ENCODE results near the gene TBC1D22B. TPM values are rescaled to one million over a fixed set of nuclear protein-coding genes. Genes with fewer than 3 reads are reported as not detected.

Gene TBC1D22B
- polyA plus RNA-seq, 4 donors, result 6.4 to 11.2 (median 8.6) TPM

GRCh38 chr6:37376078-37376743 lies 118.6 kb downstream of the TBC1D22B start:
- WGBS, 3 donors, result 79 to 82% (median 81%) methylated on average over 4 of the region's 4 CpGs
- no peaks in the 10 kb centered on the region for H3K27me3 ChIP-seq (ENCODE audit: control insufficient read depth in 3 of 3, insufficient read depth in 3 of 3, low read length in 3 of 3)
- FAIRE-seq (no peak), DNase-seq (no peak)
- no peaks in the 10 kb centered on the region for H3K9me3 ChIP-seq (ENCODE audit: control insufficient read depth in 2 of 2, insufficient read depth in 1 of 2, low read depth in 1 of 2, low read length in 1 of 2)
- peaks cover 3 to 36% (median 8%) of the 10 kb centered on the region in 3 donors for H3K36me3 ChIP-seq (ENCODE audit: control insufficient read depth in 3 of 3, insufficient read depth in 2 of 3, low read depth in 1 of 3, low read length in 3 of 3)
- H3K4me3 ChIP-seq (ENCODE audit: low read depth in 1 of 3, low read length in 3 of 3), result no peak overlapping the region
- H3K4me1 ChIP-seq (ENCODE audit: control insufficient read depth in 3 of 3, insufficient read depth in 2 of 3, low read depth in 1 of 3, low read length in 2 of 3), result no peaks in the 10 kb centered on the region
- H3K27ac ChIP-seq (ENCODE audit: low read depth in 1 of 3, low read length in 2 of 3), result no peak overlapping the region

- peaks cover 0 to 38% (median 7%) of the 10 kb centered on the region in 3 donors for H3K36me3 ChIP-seq (ENCODE audit: control insufficient read depth in 3 of 3, insufficient read depth in 2 of 3, low read depth in 1 of 3, low read length in 3 of 3)
- no peaks in the 10 kb centered on the region for H3K4me1 ChIP-seq (ENCODE audit: control insufficient read depth in 3 of 3, insufficient read depth in 2 of 3, low read depth in 1 of 3, low read length in 2 of 3)
- no peaks in the 10 kb centered on the region for H3K27me3 ChIP-seq (ENCODE audit: control insufficient read depth in 3 of 3, insufficient read depth in 3 of 3, low read length in 3 of 3)
- FAIRE-seq (no peak), DNase-seq (peak; percentile 60 to 68)
- no peak overlapping the region for H3K27ac ChIP-seq (ENCODE audit: low read depth in 1 of 3, low read length in 2 of 3)
- no peaks in the 10 kb centered on the region for H3K9me3 ChIP-seq (ENCODE audit: control insufficient read depth in 2 of 2, insufficient read depth in 1 of 2, low read depth in 1 of 2, low read length in 1 of 2)
- WGBS, 3 donors, result 28 to 37% (median 31%) methylated on average over 2 of the region's 2 CpGs
- no peak overlapping the region for H3K4me3 ChIP-seq (ENCODE audit: low read depth in 1 of 3, low read length in 3 of 3)
Observed at GRCh38 chr6:37381579-37381978, 124.0 kb downstream of the TBC1D22B start.

Other genes with a start within 250 kb of the TBC1D22B start
- 100 to 1,000 TPM in 1 of 4 donors, 10 to 100 TPM in 3; 26.0 to 118 (median 57.8) TPM for gene PIM1, start 87.6 kb upstream of the TBC1D22B start, polyA plus RNA-seq
- 1 to 10 TPM in 1 of 4 donors, under 1 TPM in 3; 0.38 to 1.6 (median 0.84) TPM for gene TMEM217, start 372 bp downstream of the TBC1D22B start, polyA plus RNA-seq
- gene RNF8, start 96.2 kb downstream of the TBC1D22B start, polyA plus RNA-seq, result 10 to 100 TPM; 12.7 to 14.4 (median 13.4) TPM
- gene CMTR1, start 175.4 kb downstream of the TBC1D22B start, polyA plus RNA-seq, result 10 to 100 TPM; 10.8 to 28.7 (median 14.9) TPM
- gene CCDC167, start 242.1 kb downstream of the TBC1D22B start, polyA plus RNA-seq, result 10 to 100 TPM; 14.2 to 54.3 (median 25.4) TPM

Data from small intestine (tissue), 7 donors.